Hematopoietic multipotent progenitor cell treated with erythropoietin and hydrocortisone succinate and interleukin-3 and kit ligand, for 8 days (in vitro differentiated cells): ENCODE results near the gene FHOD3.

Source experiments
- DNase-seq: peaks from one replicate; pipeline ENCODE4 v3.0.0-alpha.2; 2015

The FHOD3 gene

DNA sequence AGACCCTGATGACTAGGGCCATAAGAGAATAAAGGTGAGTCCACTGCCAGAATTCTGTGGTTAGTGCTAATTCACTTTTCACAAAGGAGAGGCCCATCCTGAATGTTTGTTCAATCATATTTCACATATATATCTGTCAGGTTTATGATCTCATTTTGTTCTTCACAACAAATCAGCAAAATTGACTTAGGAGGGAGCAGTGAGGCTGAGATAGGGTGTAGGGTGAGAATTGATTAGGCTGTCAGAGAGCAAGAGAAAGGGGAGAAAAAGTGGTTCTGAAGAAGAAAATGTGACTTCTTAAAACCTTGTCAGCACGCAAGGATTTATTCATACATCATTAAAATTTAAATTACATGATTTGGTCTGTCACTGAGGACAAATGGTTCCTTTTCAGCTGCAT is 117.7 kb downstream of the FHOD3 start:
- no peak for DNase-seq

DNA sequence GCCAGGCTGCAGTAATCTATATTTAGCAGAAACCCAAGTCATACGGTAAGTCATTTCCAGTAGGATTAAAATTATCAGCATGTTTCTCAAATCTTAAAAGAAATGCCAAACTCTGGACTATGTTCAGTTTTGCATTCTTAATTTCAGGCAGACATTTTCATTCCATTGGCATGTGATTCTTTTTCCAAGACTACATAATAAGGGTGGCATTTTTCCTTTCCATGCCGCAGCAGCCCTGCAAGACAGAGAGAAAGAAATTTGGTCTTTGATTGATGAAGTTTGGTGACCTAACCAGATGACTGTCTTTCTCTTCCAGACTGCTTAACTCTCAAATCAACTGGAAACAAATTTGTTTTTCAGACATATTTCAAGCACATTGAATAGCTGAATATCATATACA is 118.1 kb downstream of the FHOD3 start:
- no peak for DNase-seq

DNA sequence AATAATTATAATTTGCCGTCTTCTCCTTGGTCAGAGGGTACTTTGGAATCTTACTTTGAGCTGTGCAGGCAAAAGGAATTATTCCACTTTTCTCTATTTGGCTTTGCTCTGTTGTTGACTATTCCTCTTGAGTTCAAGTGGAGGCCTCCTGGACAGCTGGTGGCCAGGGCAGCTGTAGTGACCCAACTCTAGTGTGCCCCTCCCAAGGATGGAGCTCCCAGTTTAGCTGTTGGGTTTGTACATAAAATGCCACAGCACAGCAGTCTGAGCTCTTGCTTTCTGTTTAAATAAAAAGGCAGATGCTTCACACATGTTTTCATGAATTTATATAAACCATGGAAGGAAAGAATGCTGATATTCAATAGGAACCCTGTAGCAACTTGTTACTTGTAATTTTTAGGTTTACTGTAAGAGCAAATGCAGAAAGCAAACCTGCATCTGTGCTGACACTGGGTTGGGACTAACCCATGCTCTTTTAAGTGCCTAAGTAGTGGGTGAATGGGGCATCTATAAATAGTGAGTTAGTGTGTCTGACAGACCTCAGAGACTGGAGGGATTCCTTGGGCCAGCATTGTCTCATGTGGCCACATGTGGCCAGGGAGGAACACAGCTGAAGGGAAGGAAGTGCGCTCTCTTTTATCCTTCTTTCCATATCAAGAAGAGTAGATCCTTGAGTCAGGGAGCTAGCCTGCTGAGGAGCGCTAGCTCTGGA is 121.8 kb downstream of the FHOD3 start:
- no peak for DNase-seq

GRCh38 chr18:36419900-36420531 is 122.5 kb downstream of the FHOD3 start:
- DNase-seq = peak; percentile 3

DNA sequence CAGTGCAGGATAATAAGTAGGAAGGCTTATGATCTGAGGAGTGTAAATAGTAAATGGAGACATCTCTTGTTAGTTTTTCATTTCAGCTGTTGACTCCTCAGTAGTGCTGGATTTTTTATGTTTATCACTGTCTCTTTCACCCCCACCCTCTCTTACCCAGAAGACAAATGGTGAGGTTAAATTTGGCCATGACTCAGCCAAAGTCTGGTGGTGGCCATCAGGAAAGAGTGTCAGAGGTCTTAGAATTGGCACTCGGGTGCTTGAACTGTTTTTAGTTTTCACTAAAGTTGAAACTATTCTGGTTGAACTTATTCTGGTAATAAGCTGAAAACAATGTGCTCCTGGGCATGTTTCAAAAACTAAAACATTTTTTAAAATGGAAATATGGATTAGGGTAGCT is 123.3 kb downstream of the FHOD3 start:
- no peak for DNase-seq

DNA sequence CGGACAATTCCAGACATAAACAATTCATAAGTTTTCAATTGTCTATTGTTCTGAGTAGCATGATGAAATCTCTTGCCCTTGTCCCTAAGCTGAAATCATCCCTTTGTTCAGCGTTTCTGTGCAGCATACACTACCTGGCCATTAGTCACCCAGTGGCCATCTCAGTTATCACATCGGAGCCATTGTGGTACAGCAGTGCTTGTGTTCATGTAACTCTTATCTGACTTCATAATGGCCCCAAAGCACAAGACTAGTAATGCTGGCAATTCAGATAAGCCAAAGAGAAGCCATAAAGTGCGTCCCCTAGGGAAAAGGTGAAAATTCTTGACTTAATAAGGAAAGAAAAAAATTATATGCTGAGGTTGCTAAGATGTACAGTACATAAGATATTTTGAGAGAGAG is 127.2 kb downstream of the FHOD3 start:
- DNase-seq = peak; percentile 6

DNA sequence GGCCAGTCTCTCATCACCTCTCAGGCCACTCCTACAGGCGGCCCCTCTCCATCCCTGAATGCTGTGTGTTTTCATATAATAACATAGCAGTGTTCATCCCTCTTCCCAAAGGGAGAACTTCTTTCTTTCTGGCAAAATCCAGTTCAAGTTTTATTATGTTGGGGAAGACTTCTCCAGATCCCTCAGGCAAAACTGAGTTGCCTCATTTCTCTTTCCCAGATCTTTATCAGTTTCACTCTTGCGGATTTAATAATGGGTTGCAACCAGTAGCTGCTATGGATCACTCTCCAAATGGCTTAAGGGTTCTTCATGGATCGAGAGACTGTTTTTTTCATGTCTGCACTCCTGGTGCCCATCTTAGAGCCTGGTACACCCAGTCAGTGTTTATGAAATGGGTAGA is 129.9 kb downstream of the FHOD3 start:
- no peak for DNase-seq

GRCh38 chr18:36427831-36428230 is 130.3 kb downstream of the FHOD3 start:
- DNase-seq = no peak

GRCh38 chr18:36428431-36429029 is 131.0 kb downstream of the FHOD3 start:
- no peak for DNase-seq

- DNase-seq = no peak
Measured at GRCh38 chr18:36432880-36433555, 135.5 kb downstream of the FHOD3 start.

GRCh38 chr18:36436387-36436786 is 138.9 kb downstream of the FHOD3 start:
- DNase-seq = no peak

GRCh38 chr18:36440614-36441013 is 143.1 kb downstream of the FHOD3 start:
- no peak for DNase-seq

- no peak for DNase-seq
Measured at GRCh38 chr18:36441426-36442240, 144.1 kb downstream of the FHOD3 start.

DNA sequence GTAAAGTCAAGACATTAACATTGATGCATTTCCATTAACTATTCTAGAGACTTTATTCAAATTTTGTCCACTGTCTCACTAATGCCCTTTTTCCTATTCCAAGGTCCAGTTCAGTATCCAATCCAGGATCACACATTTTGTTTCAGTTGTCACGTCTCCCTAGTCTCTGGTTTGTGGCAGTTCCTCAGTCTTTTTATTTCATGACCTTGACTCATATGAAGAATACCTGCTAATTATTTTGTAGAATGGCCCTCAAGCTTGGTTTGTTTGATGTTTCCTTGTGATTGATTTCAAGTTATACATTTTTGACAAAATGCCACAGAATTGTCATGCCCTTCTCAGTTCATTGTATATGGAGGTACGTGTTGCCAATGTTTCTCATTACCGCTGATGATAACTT is 145.2 kb downstream of the FHOD3 start:
- DNase-seq = no peak

GRCh38 chr18:36446059-36446458 is 148.5 kb downstream of the FHOD3 start:
- no peak for DNase-seq

DNA sequence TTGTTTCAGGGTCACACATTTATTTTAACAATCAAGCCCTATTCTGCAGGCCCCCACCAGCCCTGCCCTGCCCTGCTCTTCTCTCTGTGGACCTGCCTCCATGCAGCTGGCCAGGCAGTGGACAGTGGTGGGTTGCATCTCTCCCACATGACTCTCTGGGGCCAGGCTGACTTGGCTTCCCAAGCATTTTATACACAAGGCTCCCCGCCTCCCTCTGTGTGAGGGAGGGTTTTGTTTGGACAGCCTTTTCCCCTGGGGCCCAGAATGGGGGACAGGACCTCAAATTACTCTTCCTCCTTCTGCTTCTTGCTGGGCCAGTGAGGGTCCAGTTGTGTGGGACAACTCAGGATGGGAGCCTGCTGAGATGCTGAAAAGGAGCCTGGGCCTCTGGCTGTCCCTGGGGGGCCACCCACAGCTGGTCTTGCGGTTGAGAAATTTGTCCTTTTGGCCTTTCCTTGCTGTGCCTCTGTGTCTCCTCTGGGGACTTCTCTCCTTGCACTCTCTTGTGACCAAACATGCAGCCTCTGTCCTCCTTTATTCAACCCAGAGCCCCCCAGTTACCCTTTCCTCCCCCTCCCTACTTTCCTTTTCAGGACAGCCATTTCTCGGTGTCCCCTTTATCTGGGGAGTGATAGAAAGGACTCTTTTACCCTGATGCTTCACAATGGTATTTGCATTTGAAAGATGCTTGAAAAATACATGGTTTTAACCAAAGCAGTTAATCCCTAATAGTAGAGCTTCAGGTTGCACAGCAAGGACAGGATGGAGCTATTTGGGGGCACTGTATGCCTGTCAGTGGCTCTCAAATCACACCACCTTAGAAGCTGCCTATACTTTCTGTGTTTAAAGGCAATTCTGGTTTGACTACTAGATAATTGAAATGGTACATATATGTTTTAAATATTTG is 151.1 kb downstream of the FHOD3 start:
- DNase-seq = no peak

GRCh38 chr18:36449451-36449850 is 151.9 kb downstream of the FHOD3 start:
- DNase-seq = no peak

GRCh38 chr18:36450264-36450663 is 152.8 kb downstream of the FHOD3 start:
- DNase-seq = no peak

DNA sequence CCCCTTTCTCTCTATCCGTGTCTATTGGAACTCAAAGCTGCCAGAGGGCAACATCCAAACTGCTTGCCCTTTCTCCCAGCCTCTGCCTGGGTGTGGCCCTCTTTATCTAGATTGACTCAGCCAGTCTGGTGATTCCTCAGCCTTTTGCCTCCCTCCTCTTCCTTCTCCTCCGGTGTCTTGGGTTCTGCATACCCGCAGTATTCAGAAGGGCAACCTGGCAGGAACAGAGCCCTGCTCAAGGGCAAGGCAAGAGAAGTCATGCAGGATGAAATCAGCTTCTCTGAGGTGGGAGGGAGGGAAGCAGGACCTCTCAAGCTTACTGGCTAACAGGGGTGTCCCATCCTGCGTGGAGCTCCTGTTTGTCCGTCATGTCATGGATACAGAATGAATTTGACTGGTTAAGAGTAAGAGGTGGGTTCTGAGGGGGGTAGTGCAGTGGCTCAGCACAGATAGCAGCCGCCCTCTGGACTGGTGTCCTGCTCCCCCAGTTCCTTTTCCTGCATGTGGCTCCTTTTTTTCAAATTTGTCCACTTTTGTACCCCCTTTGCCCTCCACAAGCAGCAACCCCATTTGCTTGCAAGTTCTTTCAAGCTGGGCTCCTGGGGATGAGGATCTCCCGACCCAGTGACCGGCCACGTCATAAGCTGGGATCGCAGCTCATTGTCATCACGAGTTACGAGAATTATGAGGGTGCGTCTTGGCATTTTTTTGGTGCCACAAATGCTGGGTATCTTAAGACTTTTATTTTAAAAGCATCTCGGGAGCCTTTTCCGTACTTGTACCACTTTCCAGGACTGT is 154.1 kb downstream of the FHOD3 start:
- DNase-seq = no peak

DNA sequence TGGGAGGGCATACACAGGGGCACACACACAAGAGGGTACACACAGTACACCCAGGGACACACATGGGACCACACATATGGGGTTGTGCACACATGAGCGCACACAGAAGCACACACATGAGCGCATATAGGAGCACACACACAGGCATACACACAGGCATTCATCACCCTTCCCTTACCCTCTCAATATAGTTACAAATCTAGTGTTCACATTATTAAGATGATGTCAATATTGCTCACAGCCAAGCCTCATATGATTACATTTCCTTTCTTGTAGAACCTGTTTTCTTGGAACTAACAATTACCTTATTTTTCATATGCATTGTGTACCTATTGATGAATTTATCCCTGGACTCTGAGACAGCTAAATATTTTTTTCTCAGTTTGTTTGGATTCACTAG is 156.7 kb downstream of the FHOD3 start:
- DNase-seq = no peak

DNA sequence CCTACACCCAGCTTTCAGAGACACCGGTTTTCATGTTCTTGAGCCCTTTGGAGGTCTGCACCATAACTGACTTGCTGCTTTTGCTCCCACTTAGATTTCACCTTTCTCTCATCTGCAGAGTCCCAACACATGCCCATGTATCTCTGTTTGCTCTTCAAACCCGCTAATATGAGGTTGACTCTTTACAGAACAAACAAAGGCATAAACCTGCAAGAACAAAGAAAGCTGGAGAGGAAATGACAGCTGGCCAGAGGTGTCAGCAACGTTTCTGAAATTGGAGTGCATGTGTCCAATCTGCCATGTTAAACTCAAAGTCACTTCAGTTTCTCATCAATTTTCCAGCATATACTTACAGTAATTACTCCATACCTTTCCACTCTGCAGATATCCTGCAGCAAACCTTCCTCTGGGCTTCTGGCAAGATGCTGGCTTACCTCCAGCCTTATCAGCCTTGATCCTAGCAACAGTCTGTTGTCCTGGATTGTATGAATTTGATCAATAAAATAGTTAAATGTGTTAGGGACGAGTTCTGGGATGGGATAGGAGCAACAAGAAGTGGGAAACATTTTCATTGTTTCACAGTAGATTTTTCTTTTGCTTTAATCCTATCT is 157.4 kb downstream of the FHOD3 start:
- DNase-seq = no peak
